B cell (primary cell): ENCODE results near the gene TUBA4A. TPM values are rescaled to one million over a fixed set of nuclear protein-coding genes. Genes with fewer than 3 reads are reported as not detected.

Experiments used
- ATAC-seq: fragments of 200-7000 bp; cut with Tn5 transposase; one replicate; pipeline ENCODE4 v1.10.0; 2021; ENCODE audit warnings: low read depth, mild to moderate bottlenecking, moderate number of reproducible peaks, moderate library complexity
- CTCF ChIA-PET: fragments of 350-600 bp; sonication (Branson Sonifier 250); formaldehyde crosslinking; loops from one replicate; lab custom pipeline; 2021; ENCODE audit warnings: antibody characterized with exemption, inconsistent platforms; lab: Charles Lee
- POLR2A ChIA-PET: fragments of 350-600 bp; sonication (Branson Sonifier 250); formaldehyde crosslinking; loops from one replicate; lab custom pipeline; 2021; ENCODE audit warnings: antibody characterized with exemption; lab: Charles Lee
- DNase-seq: peaks from one replicate; pipeline ENCODE4 v3.0.0; 2013
- H2AFZ ChIP-seq: 2 replicates; pipeline ENCODE4 v1.6.1; 2012; ENCODE audit warnings: mild to moderate bottlenecking, low read depth, low read length; ENCODE audit not compliant: insufficient read depth, poor library complexity, severe bottlenecking
- H3K27ac ChIP-seq, 2 donors: 1 replicate in 1 of 2; 2 replicates in 1 of 2; pipeline ENCODE4 v1.5.1; 2012 to 2013; ENCODE audit warnings: low read length in 2 of 2, mild to moderate bottlenecking in 2 of 2, moderate library complexity in 1 of 2
- H3K27me3 ChIP-seq, 4 experiments: fragments of 200-600 bp in 1 of 4; sonication (generic) in 1 of 4; replicated peaks in 1 of 4; 1 replicate in 2 of 4; 2 replicates in 2 of 4; pipeline versions ENCODE4 v1.6.1 to v1.7.0; 2013 to 2016; ENCODE audit warnings: low read length in 3 of 4, mild to moderate bottlenecking in 2 of 4, mixed read lengths in 1 of 4, moderate library complexity in 1 of 4; ENCODE audit not compliant: insufficient read depth in 4 of 4, control insufficient read depth in 3 of 4; ENCODE audit errors: control extremely low read depth in 1 of 4
- H3K36me3 ChIP-seq, 2 experiments: replicated peaks in 1 of 2; 1 replicate in 1 of 2; 2 replicates in 1 of 2; pipeline versions ENCODE4 v1.6.1 to v1.7.1; 2013; ENCODE audit warnings: low read length in 1 of 2; ENCODE audit not compliant: insufficient read depth in 2 of 2, control insufficient read depth in 1 of 2; ENCODE audit errors: control extremely low read depth in 1 of 2, extremely low read depth in 1 of 2
- H3K4me1 ChIP-seq, 2 donors: fragments of 200-600 bp in 1 of 2; sonication (generic) in 1 of 2; 1 replicate in 1 of 2; 2 replicates in 1 of 2; pipeline versions ENCODE4 v1.5.1 to v1.6.1; 2013 to 2017; ENCODE audit warnings: low read length in 2 of 2; ENCODE audit not compliant: control insufficient read depth in 2 of 2, insufficient read depth in 2 of 2
- H3K4me2 ChIP-seq: replicated peaks from 2 replicates; pipeline ENCODE3; 2012; ENCODE audit warnings: mild to moderate bottlenecking, low read depth, low read length; ENCODE audit not compliant: poor library complexity, severe bottlenecking
- H3K4me3 ChIP-seq, 5 experiments: fragments of 200-600 bp in 1 of 5; sonication (generic) in 1 of 5; 1 replicate in 3 of 5; 2 replicates in 2 of 5; pipeline versions ENCODE4 v1.5.1 to v1.7.0; 2011 to 2016; ENCODE audit warnings: low read length in 4 of 5, mild to moderate bottlenecking in 4 of 5, low read depth in 2 of 5, control low read depth in 1 of 5, moderate library complexity in 1 of 5; ENCODE audit not compliant: insufficient read depth in 1 of 5; ENCODE audit errors: control extremely low read depth in 1 of 5, extremely low read depth in 1 of 5
- H3K79me2 ChIP-seq: fragments of 200-600 bp; sonication (generic); one replicate; pipeline ENCODE4 v1.6.0; 2016; ENCODE audit warnings: low read length; ENCODE audit not compliant: control insufficient read depth, insufficient read depth
- H3K9ac ChIP-seq: fragments of 200-600 bp; sonication (generic); 2 replicates; pipeline ENCODE4 v1.6.1; 2017; ENCODE audit warnings: mild to moderate bottlenecking, low read length, moderate library complexity
- H3K9me3 ChIP-seq, 3 donors: one replicate each; pipeline versions ENCODE4 v1.6.1 to v1.7.1; 2013; ENCODE audit warnings: low read length in 2 of 3; ENCODE audit not compliant: control insufficient read depth in 2 of 3, insufficient read depth in 1 of 3; ENCODE audit errors: control extremely low read depth in 1 of 3
- H4K20me1 ChIP-seq: 2 replicates; pipeline ENCODE4 v1.6.0; 2012; ENCODE audit warnings: mild to moderate bottlenecking, low read length; ENCODE audit not compliant: insufficient read depth, control insufficient read depth, poor library complexity, severe bottlenecking
- H3K27ac Mint-ChIP-seq: one replicate; pipeline ENCODE4 v1.8.0; 2021; ENCODE audit warnings: mixed read lengths
- H3K27me3 Mint-ChIP-seq: one replicate; pipeline ENCODE4 v1.8.0; 2021; ENCODE audit warnings: mixed read lengths
- H3K4me1 Mint-ChIP-seq: one replicate; pipeline ENCODE4 v1.8.0; 2021; ENCODE audit warnings: mixed read lengths
- H3K4me3 Mint-ChIP-seq: one replicate; pipeline ENCODE4 v1.8.0; 2021; ENCODE audit warnings: mixed read lengths
- H3K9me3 Mint-ChIP-seq: one replicate; pipeline ENCODE4 v1.8.0; 2022; ENCODE audit warnings: mixed read lengths; ENCODE audit not compliant: insufficient read depth
- CTCF ChIP-seq: fragments of 200-600 bp; IDR thresholded peaks from one replicate; pipeline ENCODE4 v1.8.0; 2022; ENCODE audit warnings: antibody characterized with exemption, mild to moderate bottlenecking
- EZH2 ChIP-seq: IDR thresholded peaks from 2 replicates; pipeline ENCODE4 v1.6.1; 2012; ENCODE audit warnings: borderline replicate concordance, low read depth, mild to moderate bottlenecking, moderate library complexity, low read length; ENCODE audit not compliant: insufficient read depth, poor library complexity, severe bottlenecking
- WGBS: methylation state at CpG from one replicate; pipeline ENCODE4 v1.1.5; 2013; ENCODE audit warnings: missing lambda C conversion rate; ENCODE audit not compliant: insufficient coverage; 5-methylcytosine and 5-hydroxymethylcytosine counted together
- intact Hi-C: fragments of 100-400 bp; cut with micrococcal nuclease; formaldehyde crosslinking; loops from one replicate; pipeline ENCODE4 v1.10.0; 2022
- polyA plus RNA-seq: library from polyadenylated mRNA; depleted of rRNA; stranded (reverse); fragments of >200 nt; gene quantifications from 2 replicates; pipeline ENCODE4 v1.2.3, GENCODE V29; 2012
- total RNA-seq, 2 donors: library from RNA; stranded (reverse); fragments of 120-200 nt in 1 of 2; gene quantifications; 1 replicate in 1 of 2; 2 replicates in 1 of 2; pipeline versions ENCODE4 v1.2.3 to v1.2.4, GENCODE V29; 2013 to 2022

Gene TUBA4A
- total and polyA plus RNA-seq, 2 donors (not counting 1 experiment from before 2014, with no cell fraction given): 196 to 338 TPM

GRCh38 chr2:219209236-219210195 is 44.2 kb downstream of the TUBA4A start:
- ATAC-seq (no peak), DNase-seq (no peak)
- Histone ChIP-seq H3K4me3 (no peak overlapping the region), H3K27me3 (no peaks in the 10 kb centered on the region), H4K20me1 (peaks cover 14% of the 10 kb centered on the region), H3K36me3 (peaks cover 7 to 24% of the 10 kb centered on the region in 2 experiments), H2AFZ (no peak overlapping the region), H3K79me2 (peaks cover 6% of the 10 kb centered on the region), H3K4me1 (peaks cover 16 to 23% of the 10 kb centered on the region in 2 donors), H3K9ac (no peak overlapping the region), H3K9me3 (no peaks in the 10 kb centered on the region), H3K4me2 (no peak overlapping the region), H3K27ac (no peak overlapping the region)
- H3K27ac Mint-ChIP-seq: peak overlapping the region; percentile 46
- ChIA-PET POLR2A (no interaction called here), CTCF (interaction anchor here (0.7 to 7.3 kb wide), 5 partner anchors 18 to 85 kb away, joined by 3 to 65 read pairs (median 52); partner anchors contain the start of genes CNPPD1, NHEJ1 and SLC23A3)
- intact Hi-C loops: no loop called here
- WGBS: 58% methylated on average over 11 of the region's 18 CpGs
- no peaks in the 10 kb centered on the region for H3K27me3 Mint-ChIP-seq
- H3K4me3 Mint-ChIP-seq: no peak overlapping the region
- TF ChIP-seq EZH2 (no peak), CTCF (no peak)
- H3K9me3 Mint-ChIP-seq: no peaks in the 10 kb centered on the region
- peaks cover 28% of the 10 kb centered on the region for H3K4me1 Mint-ChIP-seq
